Neuron (in vitro differentiated cells): ENCODE results near the gene KRTAP3-3.
"Not testable (repeated sequence)": the region's sequence is repeated elsewhere in the genome, so short reads cannot be mapped to it uniquely, and the experiment has no call there.

Experiments
- H2AFZ ChIP-seq: one replicate; pipeline ENCODE4 v1.6.1; 2013; ENCODE audit warnings: low read depth, mild to moderate bottlenecking, inconsistent platforms, low read length, moderate library complexity
- H3K27me3 ChIP-seq: one replicate; pipeline ENCODE4 v1.6.1; 2013; ENCODE audit warnings: low read length; ENCODE audit not compliant: insufficient read depth
- H3K36me3 ChIP-seq: one replicate; pipeline ENCODE4 v1.6.1; 2013; ENCODE audit warnings: low read length; ENCODE audit not compliant: insufficient read depth
- H3K4me1 ChIP-seq: one replicate; pipeline ENCODE4 v1.6.1; 2013; ENCODE audit warnings: low read length; ENCODE audit not compliant: insufficient read depth
- H3K4me3 ChIP-seq: 2 replicates; pipeline ENCODE4 v1.5.1; 2013; ENCODE audit warnings: mild to moderate bottlenecking, low read length, moderate library complexity
- H3K9me3 ChIP-seq: one replicate; pipeline ENCODE4 v1.6.1; 2013; ENCODE audit warnings: low read length

The KRTAP3-3 gene

DNA sequence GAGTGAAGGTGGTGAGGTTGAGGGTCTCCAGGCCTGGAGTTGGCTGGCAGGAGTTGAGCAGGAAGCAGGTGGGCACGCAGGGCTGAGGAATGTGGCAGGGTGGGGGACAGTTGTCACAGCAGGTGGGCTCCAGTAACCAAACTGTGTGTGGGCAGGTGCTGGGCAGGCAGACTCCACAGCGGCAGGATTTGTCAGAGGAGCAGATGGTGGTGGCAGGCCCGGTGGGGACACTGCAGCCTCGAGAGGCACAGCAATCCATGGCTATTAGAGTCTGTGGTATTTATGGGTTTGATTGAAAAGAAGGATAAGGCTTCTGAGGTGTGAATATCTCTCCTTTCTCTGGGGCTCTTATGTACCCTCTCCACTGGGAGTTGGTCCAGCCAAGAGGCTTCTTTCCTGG is at the start of gene KRTAP3-3:
Gene KRTAP3-3, minus strand, starts transcription at position 326 of the 400 bp plus-strand sequence. Its CDS starts 67 bp downstream, at position 259.
- Histone ChIP-seq H3K27me3 (no peaks in the 10 kb centered on the region), H2AFZ (no peak within 1 kb of the TSS), H3K36me3 (no peaks in the 10 kb centered on the region), H3K9me3 (no peaks in the 10 kb centered on the region), H3K4me1 (no peaks in the 10 kb centered on the region), H3K4me3 (no peak within 1 kb of the TSS)

DNA sequence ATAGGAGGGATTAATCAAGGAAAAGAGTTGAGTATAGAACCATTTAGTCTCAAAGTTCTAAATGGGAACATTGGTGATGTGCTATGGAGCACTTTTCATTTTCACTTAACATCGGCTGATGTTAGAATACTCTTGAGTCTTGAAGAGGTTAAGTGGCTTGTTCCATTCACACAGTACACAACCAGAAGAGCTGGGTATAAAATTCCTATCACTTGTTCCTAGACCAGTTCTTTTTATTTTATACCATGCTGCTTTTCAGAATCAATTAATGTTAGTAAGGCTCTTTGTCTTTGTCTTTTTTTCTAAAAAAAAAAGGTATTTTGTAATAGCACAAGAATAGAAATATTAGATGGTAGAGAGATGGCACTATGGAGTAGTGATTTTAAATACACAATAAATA is 49.0 kb upstream of the KRTAP3-3 start:
- no peak overlapping the region for H2AFZ ChIP-seq
- H3K27me3 ChIP-seq, result no peaks in the 10 kb centered on the region
- no peak overlapping the region for H3K4me3 ChIP-seq
- no peaks in the 10 kb centered on the region for H3K9me3 ChIP-seq
- H3K4me1 ChIP-seq, result no peaks in the 10 kb centered on the region
- H3K36me3 ChIP-seq, result no peaks in the 10 kb centered on the region

DNA sequence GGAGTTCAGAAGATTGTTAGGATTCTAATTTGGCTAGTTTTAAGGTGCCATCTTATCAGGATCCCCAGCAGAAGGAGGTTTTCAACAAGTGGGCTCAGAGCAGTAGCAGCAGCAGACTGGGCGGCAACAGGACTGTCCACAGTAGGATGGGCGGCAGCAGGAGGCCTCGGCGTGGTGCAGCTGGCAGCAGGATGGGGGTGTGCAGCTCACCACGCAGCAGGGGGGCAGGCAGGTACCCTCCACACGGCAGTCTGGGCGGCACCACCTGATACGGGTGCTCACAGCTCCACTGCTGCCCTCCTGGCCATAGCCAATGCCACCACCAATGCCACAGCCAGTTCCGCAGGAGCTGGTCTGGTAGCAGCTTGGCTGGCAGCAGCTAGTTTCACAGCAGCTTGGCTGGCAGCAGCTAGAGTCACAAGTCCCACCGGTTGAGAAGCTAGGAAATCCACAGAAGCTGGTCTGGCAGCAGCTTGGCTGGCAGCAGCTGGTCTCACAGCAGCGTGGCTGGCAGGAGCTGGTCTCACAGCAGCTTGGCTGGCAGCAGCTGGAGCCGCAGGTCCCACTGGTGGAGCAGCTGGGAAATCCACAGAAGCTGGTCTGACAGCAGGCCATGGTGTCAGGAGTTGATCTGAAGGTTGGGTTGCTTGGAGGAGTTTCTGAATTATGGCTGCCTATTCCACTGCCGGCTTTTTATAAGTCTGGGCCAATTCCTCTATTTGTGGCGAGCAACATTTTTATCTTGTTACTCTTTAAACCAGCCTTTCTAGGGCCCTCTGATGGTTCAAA is 47.0 kb upstream of the KRTAP3-3 start, which contains the start of gene KRTAP1-1:
Gene KRTAP1-1, minus strand, starts transcription at position 668 of the 789 bp plus-strand sequence. Its CDS starts 53 bp downstream, at position 615.
- not testable (repeated sequence) for H3K36me3 ChIP-seq, H3K4me1 ChIP-seq, H3K9me3 ChIP-seq, H3K4me3 ChIP-seq, H2AFZ ChIP-seq, H3K27me3 ChIP-seq

DNA sequence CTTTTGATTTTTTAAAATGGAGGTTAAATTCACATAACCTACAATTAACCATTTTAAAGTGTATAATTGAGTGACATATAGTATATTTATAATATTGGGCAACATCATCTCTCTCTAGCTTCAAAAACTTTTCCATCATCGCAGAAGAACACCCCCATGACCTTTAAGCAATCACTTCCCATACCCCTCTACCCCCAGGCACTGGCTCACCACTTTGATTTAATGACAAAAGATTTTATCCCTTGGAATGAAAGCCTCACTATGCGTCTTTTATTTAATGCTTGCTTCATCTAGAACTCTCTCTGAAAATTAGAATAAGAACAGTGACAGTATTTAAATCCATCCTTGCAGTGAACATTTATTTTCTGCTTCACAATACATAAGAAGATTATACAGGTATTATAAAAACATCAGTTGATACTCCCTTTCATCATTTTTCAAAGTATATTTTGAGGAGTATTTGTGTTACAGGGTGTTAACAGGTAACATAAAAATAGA is 43.9 kb upstream of the KRTAP3-3 start:
- Histone ChIP-seq H3K27me3 (no peaks in the 10 kb centered on the region), H3K4me1 (no peaks in the 10 kb centered on the region), H3K4me3 (no peak overlapping the region), H3K9me3 (no peaks in the 10 kb centered on the region), H2AFZ (no peak overlapping the region), H3K36me3 (no peaks in the 10 kb centered on the region)

DNA sequence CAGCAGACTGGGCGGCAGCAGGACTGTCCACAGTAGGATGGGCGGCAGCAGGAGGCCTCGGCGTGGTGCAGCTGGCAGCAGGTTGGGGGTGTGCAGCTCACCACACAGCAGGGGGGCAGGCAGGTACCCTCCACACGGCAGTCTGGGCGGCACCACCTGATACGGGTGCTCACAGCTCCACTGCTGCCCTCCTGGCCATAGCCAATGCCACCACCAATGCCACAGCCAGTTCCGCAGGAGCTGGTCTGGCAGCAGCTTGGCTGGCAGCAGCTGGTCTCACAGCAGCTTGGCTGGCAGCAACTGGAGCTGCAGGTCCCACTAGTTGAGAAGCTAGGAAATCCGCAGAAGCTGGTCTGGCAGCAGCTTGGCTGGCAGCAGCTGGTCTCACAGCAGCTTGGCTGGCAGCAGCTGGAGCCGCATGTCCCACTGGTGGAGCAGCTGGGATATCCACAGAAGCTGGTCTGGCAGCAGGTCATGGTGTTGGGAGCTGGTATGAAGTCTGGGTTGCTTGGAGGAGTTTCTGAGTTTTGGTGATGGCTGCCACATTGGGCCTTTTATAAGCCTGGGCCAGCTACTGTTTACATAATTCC is 40.5 kb upstream of the KRTAP3-3 start, which contains the start of gene KRTAP1-3:
Gene KRTAP1-3, minus strand, starts transcription at position 529 of the 590 bp plus-strand sequence. Its CDS starts 53 bp downstream, at position 476.
- H3K4me3 ChIP-seq, H3K9me3 ChIP-seq, H3K36me3 ChIP-seq, H3K27me3 ChIP-seq, H3K4me1 ChIP-seq, H2AFZ ChIP-seq: not testable (repeated sequence)

- Histone ChIP-seq H3K4me1 (no peaks in the 10 kb centered on the region), H3K27me3 (peaks cover 2% of the 10 kb centered on the region), H3K4me3 (no peak within 1 kb of the TSS), H3K9me3 (no peaks in the 10 kb centered on the region), H2AFZ (no peak within 1 kb of the TSS), H3K36me3 (no peaks in the 10 kb centered on the region)
Observed at GRCh38 chr17:41029633-41030245, 35.8 kb upstream of the KRTAP3-3 start, which contains the start of gene KRTAP1-4. Gene KRTAP1-4, minus strand, starts transcription at chr17:41030195. Its CDS starts 117 bp downstream, at chr17:41030078.

- H3K4me1 ChIP-seq, result no peaks in the 10 kb centered on the region
- no peak within 1 kb of the TSS for H2AFZ ChIP-seq
- no peaks in the 10 kb centered on the region for H3K36me3 ChIP-seq
- H3K27me3 ChIP-seq, result peaks cover 2% of the 10 kb centered on the region
- no peak within 1 kb of the TSS for H3K4me3 ChIP-seq
- H3K9me3 ChIP-seq, result no peaks in the 10 kb centered on the region
Observed at GRCh38 chr17:41026715-41027471, 32.9 kb upstream of the KRTAP3-3 start, which contains the start of gene KRTAP1-5. Gene KRTAP1-5, minus strand, starts transcription at chr17:41027208. Its CDS starts 53 bp downstream, at chr17:41027155.

- Histone ChIP-seq H3K4me1 (no peaks in the 10 kb centered on the region), H2AFZ (no peak overlapping the region), H3K9me3 (no peaks in the 10 kb centered on the region), H3K36me3 (no peaks in the 10 kb centered on the region), H3K27me3 (peaks cover 2% of the 10 kb centered on the region), H3K4me3 (no peak overlapping the region)
Observed at GRCh38 chr17:41024697-41025096, 30.7 kb upstream of the KRTAP3-3 start.

GRCh38 chr17:41020336-41020735 is 26.4 kb upstream of the KRTAP3-3 start:
- Histone ChIP-seq H3K27me3 (peaks cover 4% of the 10 kb centered on the region), H2AFZ (no peak overlapping the region), H3K4me3 (no peak overlapping the region), H3K9me3 (no peaks in the 10 kb centered on the region), H3K4me1 (no peaks in the 10 kb centered on the region), H3K36me3 (no peaks in the 10 kb centered on the region)

DNA sequence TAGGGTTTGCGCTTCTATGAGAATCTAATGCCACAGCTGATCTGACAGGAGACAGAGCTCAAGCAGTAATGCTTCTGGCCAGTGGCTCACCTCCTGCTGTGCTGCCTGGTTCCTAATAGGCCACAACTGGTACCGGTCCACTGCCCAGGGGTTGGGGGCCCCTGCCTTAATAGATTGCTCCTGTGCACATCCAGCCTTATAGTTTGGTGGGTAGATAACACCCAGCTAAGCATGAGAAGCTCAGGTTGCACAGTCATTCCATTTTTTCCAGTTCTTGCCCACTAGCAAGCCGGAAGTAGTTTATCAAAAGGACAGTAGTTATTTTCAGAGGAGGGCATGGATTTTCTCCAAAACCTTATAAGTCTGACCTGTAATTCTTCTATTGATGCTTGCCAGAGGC is 25.5 kb upstream of the KRTAP3-3 start:
- Histone ChIP-seq H3K27me3 (peaks cover 2% of the 10 kb centered on the region), H3K9me3 (no peaks in the 10 kb centered on the region), H3K4me1 (no peaks in the 10 kb centered on the region), H3K4me3 (no peak overlapping the region), H3K36me3 (no peaks in the 10 kb centered on the region), H2AFZ (no peak overlapping the region)

- Histone ChIP-seq H3K9me3 (no peaks in the 10 kb centered on the region), H3K27me3 (peaks cover 2% of the 10 kb centered on the region), H3K4me3 (no peak overlapping the region), H3K4me1 (no peaks in the 10 kb centered on the region), H2AFZ (no peak overlapping the region), H3K36me3 (no peaks in the 10 kb centered on the region)
Observed at GRCh38 chr17:41018541-41018940, 24.6 kb upstream of the KRTAP3-3 start.

DNA sequence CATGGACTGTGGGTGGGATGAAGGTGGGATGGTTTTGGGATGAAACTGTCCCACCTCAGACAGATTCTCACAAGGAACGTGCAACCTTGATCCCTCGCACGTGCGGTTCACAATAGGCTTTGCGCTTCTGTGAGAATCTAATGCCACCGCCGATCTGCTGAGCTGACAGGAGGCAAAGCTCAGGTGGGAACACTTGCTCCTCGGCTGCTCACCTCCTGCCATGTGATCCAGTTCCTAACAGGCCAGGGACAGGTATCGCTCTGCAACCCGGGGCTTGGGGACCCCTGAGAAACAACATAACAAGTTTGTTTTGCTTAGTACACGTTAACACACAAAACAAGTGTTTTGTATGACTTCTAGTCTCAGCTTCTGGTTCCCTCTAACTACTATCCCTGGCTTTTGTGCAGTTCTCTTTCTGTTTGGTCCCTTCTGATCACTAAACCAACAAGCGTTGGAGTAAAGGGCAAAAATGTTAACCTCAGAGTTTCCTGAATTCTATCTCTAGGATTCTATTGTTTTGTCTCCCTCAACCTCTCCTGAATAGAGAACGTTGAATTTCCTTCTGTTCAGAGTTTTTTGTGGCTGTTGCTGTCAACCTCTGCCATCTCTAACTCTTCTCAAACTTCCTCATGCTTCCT is 22.7 kb upstream of the KRTAP3-3 start:
- Histone ChIP-seq H3K4me1 (no peaks in the 10 kb centered on the region), H2AFZ (no peak overlapping the region), H3K4me3 (no peak overlapping the region), H3K27me3 (peaks cover 2% of the 10 kb centered on the region), H3K9me3 (no peaks in the 10 kb centered on the region), H3K36me3 (no peaks in the 10 kb centered on the region)
